ENCODE results near the gene GTF2A1. TPM values are rescaled to one million over a fixed set of nuclear protein-coding genes. Genes with fewer than 3 reads are reported as not detected.

GTF2A1 gene
- total RNA-seq, 1 donor from 2014 or later = 29.0 TPM

DNA sequence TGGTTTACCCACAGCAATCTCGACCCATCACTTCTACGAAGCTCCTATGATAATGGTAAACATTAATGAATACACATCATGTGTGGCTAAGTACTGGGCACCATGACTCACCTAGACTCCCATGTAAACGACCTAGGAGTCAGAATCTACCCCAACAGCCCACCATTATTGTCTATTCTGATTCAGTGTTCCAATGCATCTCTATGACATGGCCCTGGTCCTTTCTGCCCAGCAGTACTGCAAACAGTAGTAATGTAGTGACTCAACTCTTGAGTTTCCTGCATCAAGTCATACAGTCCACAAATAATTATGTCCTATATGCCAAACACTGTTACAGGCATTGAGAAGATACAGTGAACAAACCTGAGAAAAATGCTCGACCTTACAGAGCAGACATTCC, 14.6 kb downstream of the GTF2A1 start:
- no peaks in the 10 kb centered on the region for H3K9me3 Mint-ChIP-seq
- no peak for TF ChIP-seq CTCF (IDR thresholded peaks at IDR 0.05; ENCODE audit: unreplicated experiment)
- no peak overlapping the region for H3K27ac Mint-ChIP-seq
- no peak overlapping the region for H3K4me3 Mint-ChIP-seq
- no peaks in the 10 kb centered on the region for H3K27me3 Mint-ChIP-seq (ENCODE audit: low read depth)
- H3K4me1 Mint-ChIP-seq = no peaks in the 10 kb centered on the region
- no peak for DNase-seq (ENCODE audit: low spot score in 2 of 2, unreplicated experiment in 2 of 2)
- H3K36me3 Mint-ChIP-seq = peaks cover 51% of the 10 kb centered on the region

- Mint-ChIP-seq H3K27ac (no peak overlapping the region), H3K9me3 (no peaks in the 10 kb centered on the region), H3K36me3 (peaks cover 51% of the 10 kb centered on the region), H3K4me3 (no peak overlapping the region), H3K27me3 (ENCODE audit: low read depth) (no peaks in the 10 kb centered on the region), H3K4me1 (no peaks in the 10 kb centered on the region)
- no peak for TF ChIP-seq CTCF (IDR thresholded peaks at IDR 0.05; ENCODE audit: unreplicated experiment)
- no peak for DNase-seq (ENCODE audit: low spot score in 2 of 2, unreplicated experiment in 2 of 2)
These were observed 15.1 kb downstream of the GTF2A1 start for GRCh38 chr14:81205639-81206038.

DNA sequence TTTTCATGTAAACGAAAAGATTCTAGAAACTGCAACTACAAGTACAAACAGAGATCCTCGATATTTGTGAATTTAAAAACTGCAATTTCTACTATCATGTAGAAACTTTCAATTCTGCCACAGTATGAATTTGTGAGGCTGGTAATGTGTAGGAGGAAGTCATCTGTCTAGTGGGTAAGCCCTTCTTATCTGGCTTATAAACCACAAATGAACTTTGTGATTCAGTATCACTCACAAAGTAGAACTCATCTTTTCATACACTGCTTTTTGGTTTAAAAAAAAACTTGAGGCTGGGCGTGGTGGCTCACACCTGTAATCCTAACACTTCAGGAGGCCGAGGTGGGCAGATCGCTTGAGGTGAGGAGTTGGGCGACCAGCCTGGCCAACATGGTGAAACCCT, 20.7 kb downstream of the GTF2A1 start:
- H3K4me3 Mint-ChIP-seq = no peak overlapping the region
- H3K36me3 Mint-ChIP-seq = peaks cover 36% of the 10 kb centered on the region
- H3K27me3 Mint-ChIP-seq (ENCODE audit: low read depth) = no peaks in the 10 kb centered on the region
- no peaks in the 10 kb centered on the region for H3K9me3 Mint-ChIP-seq
- no peaks in the 10 kb centered on the region for H3K4me1 Mint-ChIP-seq
- no peak for DNase-seq (ENCODE audit: low spot score in 2 of 2, unreplicated experiment in 2 of 2)
- no peak overlapping the region for H3K27ac Mint-ChIP-seq
- no peak for TF ChIP-seq CTCF (IDR thresholded peaks at IDR 0.05; ENCODE audit: unreplicated experiment)

DNA sequence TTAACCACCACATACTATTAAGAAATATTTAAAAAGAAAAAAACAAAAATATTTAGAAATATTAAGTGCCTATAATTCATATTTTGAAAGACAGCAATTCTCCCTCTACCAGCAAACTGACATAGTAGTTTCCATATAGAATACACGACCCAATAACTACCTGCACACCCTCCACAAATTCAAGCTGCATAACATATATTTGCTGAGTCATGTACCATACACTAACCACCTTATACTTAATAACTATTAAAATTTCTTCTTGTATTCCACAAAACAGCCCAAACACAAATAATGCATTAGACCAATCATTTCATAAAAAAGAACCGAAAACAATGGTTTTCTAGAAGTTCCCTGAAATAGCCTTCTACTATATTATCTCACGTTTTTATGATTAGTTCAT, 21.7 kb downstream of the GTF2A1 start:
- H3K9me3 Mint-ChIP-seq = no peaks in the 10 kb centered on the region
- no peak overlapping the region for H3K4me3 Mint-ChIP-seq
- no peak for DNase-seq (ENCODE audit: low spot score in 2 of 2, unreplicated experiment in 2 of 2)
- H3K27me3 Mint-ChIP-seq (ENCODE audit: low read depth) = no peaks in the 10 kb centered on the region
- no peak overlapping the region for H3K27ac Mint-ChIP-seq
- peaks cover 40% of the 10 kb centered on the region for H3K36me3 Mint-ChIP-seq
- TF ChIP-seq CTCF (IDR thresholded peaks at IDR 0.05; ENCODE audit: unreplicated experiment) = no peak
- H3K4me1 Mint-ChIP-seq = peaks cover 5% of the 10 kb centered on the region

DNA sequence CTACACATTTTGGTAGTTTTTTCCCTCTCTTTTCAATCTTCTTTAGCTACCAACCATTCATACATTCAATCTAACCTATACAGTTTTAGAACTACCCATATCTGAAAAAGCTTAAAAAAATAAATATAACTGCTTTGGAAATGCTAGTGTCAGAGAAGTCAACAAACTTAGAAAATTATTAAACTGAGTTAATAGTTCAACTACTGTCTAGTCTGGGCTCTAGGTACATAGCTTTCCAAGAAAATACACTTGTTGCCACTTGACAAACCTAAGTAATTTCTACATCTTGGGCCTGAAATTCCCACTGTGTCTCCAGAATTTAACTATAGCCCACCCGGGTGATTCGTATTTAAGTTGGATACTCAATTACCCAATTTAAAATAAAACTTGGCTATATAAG, 22.1 kb downstream of the GTF2A1 start:
- H3K36me3 Mint-ChIP-seq = peaks cover 37% of the 10 kb centered on the region
- no peak for TF ChIP-seq CTCF (IDR thresholded peaks at IDR 0.05; ENCODE audit: unreplicated experiment)

More for the DNA sequence above, 22.1 kb downstream of the GTF2A1 start:
- Mint-ChIP-seq H3K4me1 (peaks cover 5% of the 10 kb centered on the region), H3K4me3 (no peak overlapping the region), H3K27me3 (ENCODE audit: low read depth) (no peaks in the 10 kb centered on the region), H3K9me3 (no peaks in the 10 kb centered on the region), H3K27ac (no peak overlapping the region)
- DNase-seq (ENCODE audit: low spot score in 2 of 2, unreplicated experiment in 2 of 2) = no peak

Data from mesothelial cell of epicardium (in vitro differentiated cells).